Embryonic facial prominence (tissue), 1 donor: ENCODE data around the gene MAN1A1.
A peak's percentile ranks its signal among the peaks of the same experiment; 100 is the strongest.
"Not testable (repeated sequence)": the region's sequence is repeated elsewhere in the genome, so short reads cannot be mapped to it uniquely, and the experiment has no call there.

Experiments
- DNase-seq: peaks from one replicate; pipeline ENCODE4 v3.0.0-alpha.2; 2016; ENCODE audit errors: extremely low spot score

The MAN1A1 gene

DNA sequence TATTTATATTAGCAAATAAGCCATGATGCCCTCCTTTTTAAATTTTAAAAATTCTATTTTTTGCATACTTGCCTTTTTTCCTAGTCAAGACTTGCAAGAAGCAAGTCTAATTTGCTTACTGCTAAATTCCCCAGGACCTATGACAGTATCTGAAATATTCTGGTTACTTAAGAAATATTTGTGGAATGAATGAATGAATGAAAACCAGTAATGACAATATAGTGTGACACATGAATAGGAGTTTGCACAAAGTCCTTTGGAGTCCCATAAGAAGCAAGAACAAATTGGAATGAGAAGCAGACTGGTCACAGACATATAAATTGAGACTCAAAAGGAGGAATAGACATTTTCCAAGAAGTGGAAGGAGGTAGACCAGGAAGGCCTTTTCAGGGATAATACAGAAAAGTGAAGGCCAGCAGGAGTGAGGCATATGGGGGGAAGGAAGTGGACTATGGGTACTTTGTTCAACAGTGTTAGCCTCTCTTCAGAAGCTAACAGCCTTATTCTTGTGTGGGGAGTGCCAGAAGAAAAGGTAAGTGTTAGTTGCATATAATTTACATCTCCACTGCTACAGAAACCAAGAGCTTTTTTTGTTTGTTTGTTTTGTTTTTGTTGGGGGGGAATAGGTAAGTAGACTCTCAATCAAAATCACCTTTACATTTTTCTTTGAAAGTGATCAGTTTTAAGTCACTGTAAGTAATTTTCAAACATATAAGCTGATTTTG, 177.5 kb downstream of the MAN1A1 start:
- no peak for DNase-seq

DNA sequence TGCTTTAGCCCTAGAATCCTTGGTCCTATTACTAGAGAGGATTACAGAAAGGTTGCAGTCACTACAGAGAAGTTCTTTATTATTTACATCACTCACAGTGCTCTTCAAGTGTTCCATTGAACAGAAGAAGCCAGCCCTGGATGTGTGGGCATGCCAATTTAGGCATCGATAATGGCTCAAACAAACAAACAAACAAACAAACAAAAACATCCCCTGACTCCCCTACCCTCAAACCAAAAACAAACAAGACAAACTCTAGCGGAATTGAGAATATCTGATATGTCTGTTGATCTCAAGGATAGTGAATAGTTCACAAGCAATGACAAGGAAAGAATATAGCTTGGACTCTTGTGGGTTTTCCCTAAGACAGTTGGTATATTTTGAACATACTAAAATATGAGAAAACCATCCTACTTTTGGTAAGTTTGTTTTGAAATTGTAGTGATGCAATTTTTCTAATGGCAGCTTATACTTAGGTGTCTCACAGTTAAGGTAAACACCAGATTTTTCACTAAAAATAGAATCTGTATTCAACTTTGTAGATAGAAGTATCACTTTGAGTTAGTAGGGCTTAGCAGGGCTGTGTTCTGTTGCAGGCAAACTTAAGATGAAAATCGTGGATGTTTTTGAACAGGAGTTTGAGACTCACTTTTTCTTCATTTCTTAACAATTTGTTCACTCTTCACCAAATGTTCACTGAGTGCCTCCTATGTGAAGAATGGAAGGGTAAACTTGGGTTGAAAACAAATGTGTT, 178.3 kb downstream of the MAN1A1 start:
- DNase-seq = no peak

DNA sequence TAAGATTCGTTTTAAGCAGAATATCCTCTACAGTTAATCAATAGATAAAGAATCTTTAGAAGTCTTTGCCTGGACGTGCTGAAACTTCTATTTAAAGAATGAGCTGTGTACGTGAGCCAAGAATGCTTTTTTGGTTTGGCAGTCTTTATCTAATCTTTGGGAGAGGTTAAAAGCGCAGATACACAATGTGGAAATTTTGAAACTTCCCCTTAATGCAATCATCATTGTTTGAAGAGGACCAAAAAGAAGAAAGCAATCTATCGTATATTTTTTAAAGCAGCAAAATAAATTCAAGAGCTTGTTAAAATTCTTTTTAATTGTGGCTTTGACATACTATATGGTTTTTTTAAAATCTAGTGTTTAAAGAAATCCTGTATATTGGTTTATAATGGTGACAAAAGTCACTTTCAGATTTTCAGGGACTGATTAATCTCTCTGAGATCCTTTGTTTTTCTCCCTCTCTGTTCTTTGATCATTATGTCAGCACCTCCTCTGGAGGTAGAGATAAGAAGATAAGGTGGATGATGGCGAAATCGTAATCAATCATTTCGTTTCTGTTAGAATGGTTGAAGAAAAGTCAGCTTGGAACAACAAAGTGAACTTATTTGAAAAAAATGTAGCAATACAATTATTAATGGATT, 179.0 kb downstream of the MAN1A1 start:
- no peak for DNase-seq

DNA sequence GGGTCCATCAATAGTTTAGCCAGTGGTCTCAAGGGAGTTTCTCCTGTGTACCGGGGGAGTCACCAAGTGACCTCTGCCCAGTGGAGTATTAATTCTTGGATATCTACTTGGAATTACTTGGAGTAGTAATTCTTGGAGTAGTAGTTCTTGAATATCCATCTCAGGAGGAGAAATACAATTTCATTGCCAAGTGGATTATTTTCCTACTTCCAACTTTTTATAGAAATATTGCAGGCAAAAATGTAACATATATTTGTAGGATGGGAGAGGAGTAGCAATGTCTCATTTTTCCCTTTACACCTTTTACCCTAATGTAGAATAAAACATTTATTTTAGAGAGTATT, 179.5 kb downstream of the MAN1A1 start:
- no peak for DNase-seq

DNA sequence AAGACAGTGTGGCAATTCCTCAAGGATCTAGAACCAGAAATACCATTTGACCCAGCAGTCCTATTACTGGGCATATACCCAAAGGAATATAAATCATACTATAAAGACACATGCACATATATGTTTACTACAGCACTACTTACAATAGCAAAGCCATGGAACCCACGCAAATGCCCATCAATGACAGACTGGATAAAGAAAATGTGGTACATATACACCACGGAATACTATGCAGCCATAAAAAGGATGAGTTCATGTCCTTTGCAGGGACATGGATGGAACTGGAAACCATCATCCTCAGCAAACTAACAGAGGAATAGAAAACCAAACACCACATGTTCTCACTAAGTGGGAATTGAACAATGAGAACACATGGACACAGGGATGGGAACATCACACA, 180.2 kb downstream of the MAN1A1 start:
- DNase-seq = not testable (repeated sequence)

DNA sequence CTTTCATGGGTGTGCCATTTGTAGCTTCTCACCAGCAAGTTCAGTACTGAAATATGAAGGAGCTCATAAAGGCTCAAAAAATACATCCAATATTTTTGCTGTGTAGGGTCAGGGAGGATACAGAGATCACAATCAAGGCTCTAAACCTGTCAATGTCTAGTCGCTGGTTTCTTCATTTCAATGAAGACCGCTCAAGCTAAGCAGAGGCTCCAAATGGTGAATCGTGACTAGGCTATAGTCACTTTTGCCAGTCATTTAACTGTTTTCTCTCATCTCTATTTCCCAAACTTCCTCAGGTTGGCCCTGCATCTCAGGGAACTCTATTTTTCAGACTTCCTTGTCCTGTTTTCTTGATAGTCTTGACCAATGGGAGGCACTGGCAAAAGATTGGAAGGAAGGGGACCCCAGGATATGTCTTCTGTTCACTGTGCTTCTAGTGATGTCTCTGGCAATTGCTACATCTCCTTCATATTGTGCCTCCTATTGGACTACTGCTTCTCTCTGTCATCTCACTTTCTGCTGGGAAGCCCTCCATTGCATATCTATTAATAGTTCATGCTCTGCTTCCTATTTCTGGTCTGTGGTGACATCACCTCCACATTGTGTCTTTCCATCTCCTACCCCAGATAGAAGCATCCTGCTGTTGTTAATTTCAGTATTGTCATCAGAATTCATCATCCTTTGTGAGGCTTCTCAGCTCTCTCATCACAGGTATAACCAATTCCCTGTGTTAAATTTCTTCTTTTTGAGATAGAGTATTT, 183.4 kb downstream of the MAN1A1 start:
- DNase-seq = no peak

DNA sequence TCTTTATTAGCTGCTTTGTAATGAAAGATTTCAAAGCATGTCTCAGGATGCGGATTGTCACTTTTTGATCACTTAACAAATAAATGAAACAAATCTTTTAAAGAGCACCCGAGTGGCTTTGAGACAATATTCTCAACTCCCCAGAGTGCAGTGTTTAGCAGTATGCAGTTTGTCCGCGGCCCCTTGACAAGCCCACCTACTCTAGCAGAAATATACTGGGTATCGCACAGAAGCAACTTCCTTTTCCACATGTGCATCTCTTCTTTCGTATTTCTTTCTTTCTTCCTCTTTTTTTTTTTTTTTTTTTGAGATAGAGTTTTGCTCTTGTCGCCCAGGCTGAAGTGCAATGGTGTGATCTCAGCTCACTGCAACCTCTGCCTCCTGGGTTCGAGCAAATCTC, 186.6 kb downstream of the MAN1A1 start:
- no peak for DNase-seq

DNA sequence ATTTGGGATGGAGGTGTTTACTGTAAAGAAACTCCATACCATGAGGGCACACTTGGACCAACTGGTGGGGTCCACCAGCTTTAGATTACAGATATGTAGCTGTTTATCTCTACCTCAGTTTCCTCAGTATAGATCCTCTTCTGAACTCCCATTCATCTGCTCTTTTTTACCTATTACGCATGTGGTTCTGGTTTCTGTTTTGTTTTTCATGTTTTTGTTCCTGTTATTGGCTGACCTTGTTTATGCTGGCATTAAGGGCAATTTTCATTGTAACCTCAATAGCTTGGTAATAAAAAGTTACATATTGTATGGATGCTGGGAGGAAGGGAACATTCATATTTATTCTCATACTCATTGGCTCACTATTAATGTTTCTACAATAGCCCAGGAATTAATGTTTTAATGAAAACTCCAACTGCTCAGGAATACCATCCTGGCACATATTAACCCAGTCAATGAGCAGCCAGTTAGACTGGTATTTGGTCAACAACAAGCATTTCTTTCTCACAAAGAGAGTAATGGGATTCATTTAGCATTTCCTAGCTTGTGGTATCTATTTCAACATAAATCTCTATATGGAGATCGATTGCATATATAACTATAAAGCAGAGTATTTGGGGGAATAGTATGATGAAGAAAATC, 187.3 kb downstream of the MAN1A1 start:
- no peak for DNase-seq

DNA sequence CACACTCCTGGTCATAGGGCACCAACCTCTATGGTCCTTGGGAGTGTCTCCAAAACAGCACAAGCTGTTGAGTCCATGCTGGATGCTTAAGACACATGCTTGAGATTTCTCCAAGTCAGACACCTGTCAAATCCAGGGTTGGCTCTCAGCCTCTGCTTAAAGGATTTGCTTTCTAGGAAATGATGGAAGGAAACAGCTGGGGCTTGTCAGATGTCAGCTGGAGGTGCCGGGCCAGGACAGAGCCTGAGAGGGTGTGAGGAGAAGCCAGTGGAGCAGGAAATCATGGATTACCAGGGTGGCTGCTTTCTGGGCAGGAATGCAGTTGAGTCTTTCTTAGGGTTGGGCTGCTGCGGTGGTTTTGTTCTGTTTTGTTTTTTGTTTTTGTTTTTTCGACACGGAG, 188.1 kb downstream of the MAN1A1 start:
- no peak for DNase-seq

DNA sequence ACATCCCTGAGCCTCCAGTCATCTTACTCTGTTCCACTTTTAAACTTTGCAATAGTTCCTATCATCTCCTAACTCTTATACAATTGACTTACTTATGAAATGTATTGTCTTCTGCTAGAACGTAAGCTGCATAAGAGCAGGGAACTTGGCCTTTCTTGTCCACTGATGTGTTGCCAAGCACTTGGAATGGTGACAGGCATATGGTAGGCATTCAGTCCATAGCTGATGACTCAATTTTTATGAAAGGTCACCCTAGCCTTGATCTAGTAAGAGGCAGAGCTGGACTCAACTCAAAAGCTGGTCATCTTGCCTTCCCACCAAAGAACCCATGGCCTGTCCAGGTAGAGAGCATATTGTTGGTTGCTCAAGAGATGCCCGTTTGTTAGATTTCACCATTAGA, 188.7 kb downstream of the MAN1A1 start:
- no peak for DNase-seq

DNA sequence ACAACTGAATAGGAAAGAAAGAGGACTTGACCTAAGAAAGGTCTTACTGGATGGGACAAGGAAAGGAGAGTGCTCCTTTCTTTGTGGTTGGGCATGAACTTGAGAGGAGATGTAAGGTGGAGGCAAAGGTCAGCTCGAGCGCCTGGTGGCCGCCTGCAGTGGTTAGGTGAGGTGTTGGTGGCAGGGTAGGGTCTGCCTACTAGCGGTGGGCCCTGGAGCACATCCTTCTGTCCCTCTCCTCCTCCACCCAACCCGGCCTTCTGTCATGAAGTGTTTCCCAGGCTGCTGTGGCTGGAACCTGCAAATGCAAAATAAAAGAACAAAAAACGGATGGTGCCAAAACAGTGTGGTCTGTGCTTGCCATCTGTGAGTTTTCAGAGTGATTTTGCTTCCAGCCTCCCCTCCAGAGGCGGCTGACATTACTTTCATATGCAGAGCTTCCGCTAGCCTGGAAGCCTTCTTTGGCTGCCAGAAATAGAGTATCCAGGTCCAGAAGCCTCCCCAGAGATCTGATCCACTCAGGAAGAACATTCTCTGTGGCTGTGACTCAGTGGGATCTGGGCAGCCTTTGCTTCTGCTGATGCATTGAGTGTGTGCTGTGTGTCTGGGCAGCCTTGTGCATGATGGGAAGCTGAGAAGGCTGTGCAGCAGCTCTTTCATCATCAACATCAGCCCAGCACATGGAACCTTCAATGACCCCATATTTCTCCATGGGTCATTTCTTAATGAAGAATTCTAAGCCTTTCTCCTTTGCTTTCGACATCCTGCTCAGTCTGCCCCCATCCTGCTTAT, 191.3 kb downstream of the MAN1A1 start:
- DNase-seq = no peak

DNA sequence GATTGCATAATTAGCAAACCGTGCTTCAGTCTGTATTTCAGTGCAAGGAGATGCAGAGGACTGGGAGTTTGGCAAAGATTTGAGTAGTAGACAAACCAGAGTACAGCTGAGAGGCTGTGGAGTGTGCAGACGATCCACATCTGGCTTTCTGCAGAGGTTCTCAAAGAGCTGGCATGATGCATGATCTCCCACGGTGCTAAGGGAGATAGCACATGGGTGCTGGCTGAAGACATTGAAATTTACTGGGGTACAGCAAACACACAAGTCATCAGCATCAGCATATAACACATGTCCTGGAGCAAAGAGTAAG, 192.1 kb downstream of the MAN1A1 start:
- DNase-seq = no peak

DNA sequence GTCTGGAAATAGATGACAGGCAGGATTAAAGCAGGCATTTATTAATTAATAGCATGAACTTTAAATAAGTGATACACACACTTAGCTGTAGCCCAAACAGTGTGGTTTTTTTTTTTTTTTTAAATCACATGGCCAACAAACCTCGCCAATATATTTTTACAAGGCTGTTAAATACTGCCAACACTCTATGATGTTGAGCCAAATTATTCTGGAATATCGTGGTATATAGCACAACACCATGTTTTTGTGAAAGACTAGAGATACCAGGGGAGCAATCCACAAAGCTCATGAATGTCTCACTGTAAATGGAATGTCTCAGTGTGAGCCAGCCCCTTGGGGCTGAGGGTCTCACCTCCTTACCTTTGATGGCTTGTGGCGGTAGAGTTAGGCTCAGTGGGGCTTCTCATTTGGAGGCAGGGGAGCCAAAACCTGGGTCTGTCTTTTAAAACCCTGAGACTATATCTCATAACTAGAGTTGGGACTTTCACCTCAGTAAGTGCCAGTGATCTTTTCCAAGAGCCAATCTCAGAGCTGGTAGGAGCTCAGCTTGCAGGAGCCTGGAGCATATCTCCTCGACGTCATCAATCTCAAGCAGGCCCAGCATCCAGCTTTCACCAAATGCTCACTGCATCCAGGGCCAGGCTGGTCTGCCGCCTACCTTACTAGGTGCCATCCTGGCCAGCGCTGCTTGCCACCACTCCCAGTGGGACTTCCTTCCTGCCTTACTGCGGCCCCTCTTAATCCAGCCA, 192.6 kb downstream of the MAN1A1 start:
- no peak for DNase-seq

DNA sequence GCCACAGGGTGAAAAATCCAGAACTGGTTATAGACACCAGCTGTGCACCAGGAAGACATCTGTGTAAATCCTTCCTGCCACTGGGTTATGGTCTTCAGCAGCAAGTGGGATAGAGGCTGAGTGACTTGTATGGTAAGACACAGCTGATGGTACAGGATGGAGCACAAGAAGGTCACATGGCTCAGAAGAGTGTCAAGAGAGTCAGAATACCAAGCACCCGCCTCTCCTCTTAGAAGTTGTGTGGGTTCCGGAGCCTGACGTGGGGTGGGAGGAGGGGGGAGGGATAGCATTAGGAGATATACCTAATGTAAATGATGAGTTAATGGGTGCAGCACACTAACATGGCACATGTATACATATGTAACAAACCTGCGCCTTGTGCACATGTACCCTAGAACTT, 193.5 kb downstream of the MAN1A1 start:
- not testable (repeated sequence) for DNase-seq

DNA sequence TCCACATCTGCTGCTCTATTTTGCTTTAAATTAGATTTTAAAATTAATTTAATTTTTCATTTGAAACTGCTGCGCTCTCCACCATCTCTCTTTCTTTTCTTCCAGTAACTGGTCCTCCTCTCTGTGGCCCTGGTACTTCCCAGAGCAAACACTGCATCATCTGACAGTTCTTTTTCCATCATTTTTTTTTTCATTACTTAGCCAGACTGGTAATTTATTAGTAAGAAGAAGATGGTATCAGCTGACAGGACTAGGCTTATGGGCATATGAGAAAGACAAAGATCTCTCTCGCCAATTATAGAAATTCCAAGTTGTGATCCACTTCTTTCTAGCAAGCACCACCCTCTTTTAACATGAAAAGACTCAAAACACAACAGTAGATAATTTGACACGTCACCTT, 197.4 kb downstream of the MAN1A1 start:
- DNase-seq = no peak

DNA sequence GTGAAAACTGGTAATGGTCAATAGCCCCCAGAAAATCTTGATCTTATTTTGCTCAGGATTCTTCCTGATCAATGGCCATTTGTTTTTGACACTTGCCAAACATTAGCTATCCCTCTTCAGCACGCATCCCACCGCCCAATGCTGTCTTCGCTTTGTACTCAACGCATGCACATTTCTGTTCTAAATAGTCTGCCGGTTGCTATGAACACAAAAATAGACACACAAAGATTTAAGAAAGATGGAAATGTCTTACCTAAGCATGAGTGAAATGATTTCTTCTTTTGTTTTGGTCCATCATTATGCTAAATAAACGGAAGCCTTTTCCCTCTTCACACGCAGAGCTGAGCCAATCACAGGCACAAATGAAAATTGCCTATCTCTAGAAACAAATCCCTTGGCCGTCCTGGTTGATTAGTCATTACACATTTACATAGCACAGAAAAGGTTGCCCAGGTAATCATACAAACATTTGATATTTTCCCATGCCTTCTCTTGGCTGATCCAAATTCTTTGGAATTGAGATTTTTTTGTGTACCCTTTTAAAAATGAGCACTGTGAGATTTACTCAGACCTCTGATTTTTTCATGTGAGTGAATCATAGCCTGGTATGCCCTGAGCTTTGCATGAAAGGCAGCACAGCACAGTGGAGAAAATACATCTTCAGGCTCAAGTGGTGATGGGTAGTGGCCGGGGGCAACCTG, 200.6 kb downstream of the MAN1A1 start:
- DNase-seq = no peak

DNA sequence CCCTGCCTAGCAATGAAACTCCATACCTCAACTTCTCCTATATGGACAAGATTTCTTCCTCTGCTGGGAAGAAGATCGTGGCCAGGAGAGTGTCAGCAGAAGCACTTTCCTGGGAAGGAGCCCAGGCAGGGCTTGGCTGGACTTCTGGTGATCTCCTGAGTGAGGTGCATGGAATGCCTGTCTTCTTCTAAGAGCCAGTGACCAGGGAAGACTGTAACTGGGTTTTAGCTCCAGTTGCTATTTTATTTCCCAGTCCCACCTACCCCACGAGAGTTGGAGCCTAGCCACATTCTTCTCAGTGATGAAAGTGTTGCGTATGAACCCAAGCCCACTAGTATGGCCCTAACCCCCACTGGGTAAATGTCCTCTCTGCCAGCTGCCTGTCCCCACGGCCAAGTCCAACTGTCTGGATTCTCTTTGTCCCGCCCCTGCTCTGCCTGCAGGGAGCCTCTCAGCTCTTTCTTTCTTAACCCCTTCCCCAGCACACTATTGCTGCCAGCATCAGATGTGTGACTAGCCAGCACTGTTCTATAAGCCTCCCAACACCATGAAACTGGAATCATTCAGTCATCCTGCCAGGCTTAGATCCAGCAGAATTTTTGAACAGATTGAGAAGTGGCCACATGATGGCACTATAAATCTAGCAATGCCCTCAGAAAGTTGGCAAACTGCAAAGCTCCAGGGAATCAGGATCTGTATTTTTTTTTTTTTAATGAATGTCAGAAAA, 201.3 kb downstream of the MAN1A1 start:
- peak; percentile 53 for DNase-seq

DNA sequence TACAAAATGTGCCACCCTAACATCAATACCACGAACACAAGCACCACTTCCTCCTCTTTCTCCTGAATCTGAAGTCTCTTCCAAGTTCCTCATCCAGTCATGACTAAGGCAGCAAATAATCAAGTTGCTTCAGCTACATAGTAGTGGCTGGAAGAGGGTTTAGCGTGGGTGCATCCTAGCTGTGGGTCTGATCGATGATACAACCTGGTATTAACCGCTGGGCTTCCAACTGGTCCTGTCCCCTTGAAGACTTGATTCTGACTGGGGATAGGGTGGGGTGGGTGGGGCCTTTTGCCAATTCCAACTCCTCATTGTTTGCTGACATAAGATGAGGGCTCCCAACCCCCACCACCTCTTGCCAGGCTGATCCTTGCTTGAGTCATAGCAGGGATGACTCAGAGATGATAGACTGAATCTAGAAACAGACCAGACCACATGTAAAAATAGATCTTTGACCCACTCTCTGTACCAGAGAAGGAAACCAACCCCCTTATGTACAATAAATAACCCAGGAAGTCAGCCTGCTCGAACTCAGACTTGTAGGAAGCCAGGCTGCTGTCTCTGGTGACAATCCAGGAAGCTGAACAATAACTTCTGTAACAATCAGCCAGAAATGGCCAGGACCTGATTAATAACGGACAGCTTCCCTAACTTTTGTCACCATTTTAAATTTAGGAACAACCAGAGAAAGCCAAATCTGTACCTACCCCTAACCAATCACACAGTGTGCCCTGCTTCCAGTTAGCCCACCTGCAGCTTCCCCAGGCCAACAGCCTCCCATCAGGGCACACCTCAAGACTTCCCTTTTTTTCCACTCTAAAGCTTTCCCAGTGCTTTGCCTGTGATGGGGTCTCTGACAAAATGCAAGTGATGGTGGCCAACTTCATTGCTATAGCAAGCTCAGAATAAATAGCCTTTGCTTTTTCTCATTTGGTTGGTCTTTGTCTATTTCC, 202.2 kb downstream of the MAN1A1 start:
- no peak for DNase-seq
